ENCODE measurements around the gene IGFALS. TPM values are rescaled to one million over a fixed set of nuclear protein-coding genes. Genes with fewer than 3 reads are reported as not detected.

The IGFALS gene
- total RNA-seq, 3 donors from 2014 or later, result 0.51 to 1.9 (median 1.8) TPM

DNA sequence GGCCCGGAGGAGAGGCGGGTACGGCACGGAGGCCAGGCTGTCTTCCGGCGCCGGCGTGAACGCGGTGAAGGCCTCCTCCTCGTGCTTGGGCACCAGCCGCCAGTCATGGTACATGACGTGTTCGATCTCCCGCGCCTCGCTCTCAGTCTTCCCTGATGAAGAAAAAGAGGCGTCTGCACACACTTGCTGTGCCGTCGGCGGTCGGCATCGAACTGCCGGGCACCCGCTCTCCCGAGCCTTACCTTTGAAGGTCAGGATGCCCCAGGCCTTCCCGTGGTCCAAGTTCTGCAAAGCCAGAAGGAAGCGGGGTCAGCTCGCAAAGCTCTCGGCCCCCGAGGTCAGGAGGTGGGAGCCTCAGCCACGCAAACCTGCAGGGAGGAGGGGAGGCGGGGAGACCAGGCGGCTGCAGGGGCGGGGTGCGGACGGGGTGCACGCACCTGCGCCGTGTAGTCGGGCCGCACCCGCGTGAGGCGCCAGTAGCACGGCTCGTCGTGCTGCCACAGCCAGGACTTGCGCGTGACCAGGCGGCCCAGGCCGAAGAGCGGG is 21.1 kb downstream of the IGFALS start, which contains the start of gene EME2:
TSS of gene EME2 (plus strand) at position 449 of the 546 bp plus-strand sequence. CDS start 418 bp downstream, outside the sequence.
- H3K9me3 ChIP-seq, result no peaks in the 10 kb centered on the region
- intact Hi-C loops (cut with DNase I, micrococcal nuclease), result no loop called here
- peaks cover 31% of the 10 kb centered on the region for H3K4me1 ChIP-seq (ENCODE audit: low read depth)
- ATAC-seq (peak; percentile 27), DNase-seq (peak in 2 of 3 donors; percentile 59 to 77)
- TF ChIP-seq, protein P1, sequence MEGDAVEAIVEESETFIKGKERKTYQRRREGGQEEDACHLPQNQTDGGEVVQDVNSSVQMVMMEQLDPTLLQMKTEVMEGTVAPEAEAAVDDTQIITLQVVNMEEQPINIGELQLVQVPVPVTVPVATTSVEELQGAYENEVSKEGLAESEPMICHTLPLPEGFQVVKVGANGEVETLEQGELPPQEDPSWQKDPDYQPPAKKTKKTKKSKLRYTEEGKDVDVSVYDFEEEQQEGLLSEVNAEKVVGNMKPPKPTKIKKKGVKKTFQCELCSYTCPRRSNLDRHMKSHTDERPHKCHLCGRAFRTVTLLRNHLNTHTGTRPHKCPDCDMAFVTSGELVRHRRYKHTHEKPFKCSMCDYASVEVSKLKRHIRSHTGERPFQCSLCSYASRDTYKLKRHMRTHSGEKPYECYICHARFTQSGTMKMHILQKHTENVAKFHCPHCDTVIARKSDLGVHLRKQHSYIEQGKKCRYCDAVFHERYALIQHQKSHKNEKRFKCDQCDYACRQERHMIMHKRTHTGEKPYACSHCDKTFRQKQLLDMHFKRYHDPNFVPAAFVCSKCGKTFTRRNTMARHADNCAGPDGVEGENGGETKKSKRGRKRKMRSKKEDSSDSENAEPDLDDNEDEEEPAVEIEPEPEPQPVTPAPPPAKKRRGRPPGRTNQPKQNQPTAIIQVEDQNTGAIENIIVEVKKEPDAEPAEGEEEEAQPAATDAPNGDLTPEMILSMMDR (IDR thresholded peaks at IDR 0.05), result no peak
- H3K4me3 ChIP-seq, result peak within 1 kb of the TSS; percentile 89
- H3K36me3 ChIP-seq (ENCODE audit: low read depth), result peaks cover 2% of the 10 kb centered on the region

DNA sequence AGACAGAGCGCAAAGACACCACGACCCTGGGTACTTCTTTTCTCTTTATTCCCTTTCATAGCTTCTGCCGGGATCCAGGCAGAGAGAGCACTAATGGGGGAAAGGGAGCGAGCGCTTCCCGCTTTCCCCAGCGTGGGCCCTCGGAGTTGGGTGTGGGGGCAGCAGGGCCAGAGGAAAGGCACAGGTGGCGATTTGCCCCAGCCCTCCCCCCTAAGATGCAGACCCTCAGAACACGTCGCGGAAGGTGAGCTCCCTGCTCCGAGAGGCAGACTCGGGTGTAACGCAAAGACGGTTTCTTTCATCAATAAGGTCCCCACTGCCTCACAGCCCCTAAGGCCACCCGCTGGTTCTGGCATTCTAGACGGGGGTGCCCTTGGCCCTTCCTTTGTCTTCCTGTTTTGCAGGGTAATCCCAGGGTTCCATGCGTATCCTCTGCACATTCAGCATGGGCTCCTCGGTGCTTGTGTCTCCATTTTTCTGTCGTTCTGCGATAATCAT is 21.6 kb downstream of the IGFALS start:
- H3K4me3 ChIP-seq, result peak overlapping the region; percentile 89
- TF ChIP-seq, protein P1 (IDR thresholded peaks at IDR 0.05), result no peak
- no peak for ATAC-seq
- no peaks in the 10 kb centered on the region for H3K9me3 ChIP-seq
- peak in 1 of 3 donors; percentile 49 for DNase-seq
- no peaks in the 10 kb centered on the region for H3K36me3 ChIP-seq (ENCODE audit: low read depth)
- H3K4me1 ChIP-seq (ENCODE audit: low read depth), result peaks cover 31% of the 10 kb centered on the region
- intact Hi-C loops (cut with DNase I, micrococcal nuclease), result no loop called here

DNA sequence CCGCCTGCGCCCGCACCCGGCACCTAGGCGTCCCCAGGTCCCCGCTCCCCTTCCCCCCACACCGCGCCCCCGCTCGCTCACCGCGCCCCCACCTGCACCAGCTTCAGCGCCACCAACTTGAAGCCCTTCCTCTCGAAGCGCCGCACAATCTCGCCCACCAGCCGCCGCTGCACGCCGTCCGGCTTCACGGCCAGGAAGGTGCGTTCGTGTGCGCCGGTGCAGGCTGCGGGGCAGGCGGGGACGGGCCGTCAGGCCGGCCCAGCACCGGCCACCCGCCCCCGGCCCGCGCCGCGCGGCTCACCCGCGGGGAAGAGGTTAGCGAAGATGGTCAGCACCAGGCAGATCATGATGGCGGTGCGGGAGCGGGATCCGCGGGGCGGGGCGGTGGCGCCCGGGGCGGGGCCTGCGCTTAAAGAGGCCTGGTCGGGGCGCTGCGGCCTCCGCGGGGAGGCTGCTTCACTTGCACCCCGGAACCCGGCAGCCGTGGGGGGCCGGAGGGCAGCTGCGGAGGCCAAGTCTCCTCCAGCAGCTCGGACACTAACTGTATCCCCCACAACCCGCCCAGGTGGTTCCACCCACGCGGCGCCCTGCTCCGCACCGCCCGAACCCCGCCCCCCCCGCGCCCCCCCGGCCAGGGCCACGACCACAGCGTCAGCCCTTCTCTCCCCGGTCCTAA is 22.2 kb downstream of the IGFALS start, which contains the start of gene NME3:
TSS of gene NME3 (minus strand) at position 356 of the 676 bp plus-strand sequence. CDS start at position 347, 9 bp downstream.
- peak; percentile 61 for ATAC-seq
- Histone ChIP-seq H3K4me3 (peak within 1 kb of the TSS; percentile 89), H3K36me3 (ENCODE audit: low read depth) (no peaks in the 10 kb centered on the region), H3K4me1 (ENCODE audit: low read depth) (peaks cover 31% of the 10 kb centered on the region), H3K9me3 (no peaks in the 10 kb centered on the region)
- intact Hi-C loops (cut with DNase I, micrococcal nuclease), result no loop called here
- TF ChIP-seq, protein P1 (IDR thresholded peaks at IDR 0.05), result no peak
- DNase-seq, result peak; percentile 89 to 91 (median 91)

DNA sequence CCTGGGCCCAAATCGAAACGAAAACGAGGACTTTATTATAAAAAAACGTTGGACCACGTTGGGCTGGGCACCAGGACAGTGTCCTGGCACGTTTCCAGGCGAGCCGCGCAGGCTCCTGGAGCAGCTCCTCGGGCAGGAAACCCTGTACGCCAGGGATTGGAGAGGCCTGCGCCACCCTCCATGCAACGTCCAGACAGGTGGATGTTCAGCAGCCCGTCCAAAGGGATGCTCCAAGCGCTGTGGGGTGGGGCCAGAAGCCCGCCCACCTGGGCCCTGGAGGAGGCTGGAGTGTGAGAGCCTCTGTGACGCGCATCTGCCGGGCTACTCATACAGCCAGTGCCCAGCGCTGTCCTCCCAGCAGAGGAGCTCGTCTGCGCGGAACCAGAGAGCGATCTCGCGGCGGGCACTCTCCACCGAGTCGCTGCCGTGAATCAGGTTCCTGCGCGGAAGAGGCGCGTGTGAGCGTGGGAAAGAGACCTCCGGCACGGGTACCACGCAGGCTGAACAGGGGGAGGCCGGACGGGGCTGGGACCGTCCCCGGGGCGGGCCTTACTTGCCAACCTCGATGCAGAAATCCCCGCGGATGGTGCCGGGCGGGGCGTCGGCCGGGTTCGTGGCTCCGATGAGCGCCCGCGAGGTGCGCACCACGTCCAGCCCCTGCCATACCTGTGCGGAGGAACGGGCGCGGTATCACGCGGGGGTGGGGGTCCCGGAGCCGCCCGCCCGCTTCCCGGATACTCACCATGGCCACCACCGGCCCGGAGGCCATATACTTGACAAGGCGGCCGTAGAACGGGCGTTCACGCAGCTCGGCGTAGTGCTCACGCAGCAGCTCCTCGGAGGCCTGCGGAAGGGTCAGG is 22.9 kb downstream of the IGFALS start:
- intact Hi-C loops (cut with DNase I, micrococcal nuclease), result no loop called here
- TF ChIP-seq, protein P1 (IDR thresholded peaks at IDR 0.05), result no peak
- H3K4me3 ChIP-seq, result peak overlapping the region; percentile 75
- H3K36me3 ChIP-seq (ENCODE audit: low read depth), result no peaks in the 10 kb centered on the region
- H3K4me1 ChIP-seq (ENCODE audit: low read depth), result peaks cover 31% of the 10 kb centered on the region
- no peaks in the 10 kb centered on the region for H3K9me3 ChIP-seq
- DNase-seq (peak; percentile 75 to 88 (median 82)), ATAC-seq (peak; percentile 39)
